ENCODE measurements around the gene SORCS3.

The SORCS3 gene

DNA sequence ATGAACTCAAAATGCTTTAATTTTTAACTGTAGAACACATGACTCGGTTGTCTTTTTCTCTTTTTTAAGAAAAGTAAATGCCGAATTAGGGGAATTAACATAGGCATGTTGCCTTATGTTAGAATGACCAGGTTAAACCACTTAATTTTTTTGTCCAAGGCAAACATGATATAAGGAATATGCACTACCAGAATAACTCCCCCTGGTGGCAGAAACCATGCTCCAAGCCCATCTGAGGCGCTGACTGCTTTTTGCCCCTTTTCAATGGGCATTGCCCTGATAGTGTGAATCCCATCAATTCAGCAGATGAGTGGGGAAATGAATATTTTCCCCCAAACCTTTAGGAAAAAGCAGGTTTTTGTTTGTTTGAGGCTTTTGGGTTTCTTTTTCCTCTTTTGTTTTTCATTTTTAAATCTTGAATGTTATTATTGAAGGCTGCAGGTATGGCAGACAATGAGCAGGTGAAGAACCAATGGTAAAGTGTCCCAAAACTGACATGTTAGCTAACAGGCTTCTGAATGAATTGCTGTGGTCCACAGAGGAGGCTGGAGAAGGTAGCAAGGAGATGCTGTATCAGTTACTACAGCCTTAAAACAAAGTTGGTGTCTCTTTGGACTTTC is 284.3 kb downstream of the SORCS3 start:
- DNase-seq: no peak

DNA sequence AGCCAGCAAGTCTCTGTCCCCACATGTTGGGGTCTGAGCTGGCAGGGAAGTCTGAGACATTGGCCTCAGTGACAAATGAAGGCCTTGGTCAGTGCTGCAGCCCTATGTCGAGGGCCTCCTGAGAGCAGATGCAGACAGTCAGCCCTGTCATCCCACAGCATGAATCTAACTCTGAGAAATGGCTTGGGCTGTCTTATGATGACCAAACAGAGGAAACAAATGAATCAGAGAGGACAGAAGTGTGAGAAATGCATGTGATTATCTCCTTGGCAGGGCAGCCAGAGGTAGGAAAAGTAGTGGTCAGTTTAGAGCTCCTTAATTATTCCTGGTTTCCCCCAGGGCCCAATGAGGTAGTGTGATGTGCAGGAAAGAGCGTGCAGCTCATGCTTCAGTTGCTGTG is 287.6 kb downstream of the SORCS3 start:
- DNase-seq: no peak

DNA sequence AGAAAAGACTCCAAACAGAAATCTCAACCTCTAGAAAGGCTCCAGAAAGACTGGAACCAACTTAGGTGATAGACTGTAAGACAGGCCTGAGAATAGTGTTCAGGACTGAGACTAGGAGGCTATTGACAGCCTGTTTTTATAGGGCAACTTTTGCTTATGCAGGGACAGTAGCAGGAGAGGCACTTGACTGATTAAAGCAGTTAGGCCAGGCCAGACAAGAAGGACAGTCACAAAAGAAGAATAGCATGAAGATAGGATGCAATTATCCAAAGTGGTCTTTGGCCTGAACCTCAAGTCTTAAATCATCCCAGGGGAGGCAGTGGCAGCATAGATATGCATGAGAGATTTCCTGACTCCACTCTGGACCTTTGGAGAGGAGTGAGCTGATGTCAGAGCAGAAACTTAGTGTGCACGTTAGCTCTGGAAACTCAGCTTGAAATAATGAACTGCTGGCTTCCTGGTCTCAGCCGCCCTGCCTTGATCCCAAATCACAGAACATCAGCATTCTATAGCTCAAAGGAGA is 290.6 kb downstream of the SORCS3 start:
- DNase-seq: no peak

DNA sequence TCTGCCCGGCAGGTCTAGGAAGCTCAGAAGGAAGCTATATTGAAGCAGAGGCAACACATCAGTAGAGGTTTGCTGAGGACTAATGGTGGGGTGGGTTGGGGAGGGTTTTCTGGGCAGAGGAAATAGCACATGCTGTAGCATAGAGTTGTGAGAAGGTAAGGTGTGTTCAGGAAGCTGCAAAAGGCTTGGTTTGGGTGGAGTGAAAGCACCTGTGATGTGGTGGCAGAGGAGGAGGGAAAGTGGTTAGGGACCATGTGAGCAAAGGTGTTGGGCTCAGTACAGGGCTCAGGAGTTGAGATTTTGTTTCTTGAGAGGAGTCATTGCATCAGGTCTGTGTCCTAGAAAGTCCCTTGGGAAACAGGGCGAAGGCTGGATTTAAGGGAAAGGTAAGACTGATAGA is 294.6 kb downstream of the SORCS3 start:
- no peak for DNase-seq

DNA sequence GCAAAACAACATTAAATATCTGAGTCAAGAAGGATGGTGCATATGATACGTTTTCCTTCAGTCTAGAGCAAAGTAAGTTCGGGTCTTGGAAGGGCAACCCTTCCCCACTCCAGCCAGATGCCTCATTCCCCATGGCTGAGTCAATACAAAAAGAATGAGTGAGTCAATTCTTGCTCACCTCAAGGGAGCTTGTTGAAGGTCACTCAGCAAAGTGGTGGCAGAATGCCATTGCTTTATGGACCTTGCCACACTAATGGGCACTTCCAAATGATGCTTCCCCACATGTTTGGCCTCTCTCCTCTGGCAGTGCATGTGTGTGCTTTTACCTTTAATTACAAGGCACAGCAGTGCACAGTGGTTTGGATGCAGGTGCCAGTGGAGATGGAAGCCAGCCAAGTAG is 296.5 kb downstream of the SORCS3 start:
- no peak for DNase-seq

DNA sequence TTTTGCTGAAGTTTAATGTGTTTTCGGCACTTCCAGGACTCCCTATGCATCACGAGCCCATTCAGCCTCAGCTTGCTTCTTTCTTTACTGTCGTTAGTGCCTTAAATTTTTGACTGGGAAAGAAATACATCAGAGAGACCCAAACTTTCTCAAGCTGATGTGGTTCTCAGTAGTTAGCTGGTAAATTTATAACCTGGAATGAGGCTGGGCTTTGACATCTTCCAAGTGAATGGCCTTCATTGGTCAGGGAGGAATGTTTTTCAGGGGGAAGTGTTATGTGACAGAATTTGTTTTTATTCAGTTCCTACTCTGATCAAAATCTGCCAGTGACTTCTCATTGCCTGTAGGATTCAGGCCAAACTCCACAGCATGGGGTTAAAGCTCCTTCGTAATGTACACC is 296.9 kb downstream of the SORCS3 start:
- no peak for DNase-seq

DNA sequence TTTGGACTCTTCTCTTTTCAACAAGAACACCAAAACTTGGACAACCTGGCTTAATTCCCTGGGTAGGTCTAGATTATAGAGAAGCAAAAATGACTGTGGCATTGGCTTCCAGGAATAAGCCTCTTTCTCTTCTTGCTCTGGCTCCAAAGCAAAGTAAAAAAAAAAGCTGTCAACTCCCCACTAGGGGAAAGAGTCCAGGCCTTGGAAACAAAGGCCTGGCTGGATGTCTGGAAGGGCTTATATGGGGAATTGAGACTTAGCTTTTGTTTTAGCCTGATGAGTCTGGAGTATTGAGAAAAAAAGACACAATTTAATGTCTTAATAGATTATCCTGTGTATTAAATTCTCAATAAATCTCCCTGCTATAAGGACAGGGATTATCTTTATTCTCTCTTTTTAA is 300.6 kb downstream of the SORCS3 start:
- DNase-seq: no peak

DNA sequence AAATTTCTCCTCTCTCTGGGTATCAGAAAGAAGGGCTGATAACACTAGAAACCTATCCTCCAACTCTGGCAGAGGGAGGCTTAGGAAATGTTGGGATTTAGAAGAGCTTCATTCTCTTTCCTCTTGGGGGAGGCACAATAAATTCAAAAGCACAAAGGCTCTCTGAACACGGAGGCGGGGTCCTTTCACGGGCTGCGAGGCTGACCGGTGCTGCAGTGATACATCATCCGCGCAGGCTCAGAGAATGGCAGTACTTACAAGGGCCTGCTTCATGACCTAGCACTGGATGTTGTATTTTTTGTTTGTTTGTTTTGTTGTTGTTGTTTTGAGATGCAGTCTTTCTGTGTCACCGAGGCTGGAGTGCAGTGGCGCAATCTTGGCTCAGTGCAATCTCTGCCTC is 306.2 kb downstream of the SORCS3 start:
- DNase-seq: no peak

DNA sequence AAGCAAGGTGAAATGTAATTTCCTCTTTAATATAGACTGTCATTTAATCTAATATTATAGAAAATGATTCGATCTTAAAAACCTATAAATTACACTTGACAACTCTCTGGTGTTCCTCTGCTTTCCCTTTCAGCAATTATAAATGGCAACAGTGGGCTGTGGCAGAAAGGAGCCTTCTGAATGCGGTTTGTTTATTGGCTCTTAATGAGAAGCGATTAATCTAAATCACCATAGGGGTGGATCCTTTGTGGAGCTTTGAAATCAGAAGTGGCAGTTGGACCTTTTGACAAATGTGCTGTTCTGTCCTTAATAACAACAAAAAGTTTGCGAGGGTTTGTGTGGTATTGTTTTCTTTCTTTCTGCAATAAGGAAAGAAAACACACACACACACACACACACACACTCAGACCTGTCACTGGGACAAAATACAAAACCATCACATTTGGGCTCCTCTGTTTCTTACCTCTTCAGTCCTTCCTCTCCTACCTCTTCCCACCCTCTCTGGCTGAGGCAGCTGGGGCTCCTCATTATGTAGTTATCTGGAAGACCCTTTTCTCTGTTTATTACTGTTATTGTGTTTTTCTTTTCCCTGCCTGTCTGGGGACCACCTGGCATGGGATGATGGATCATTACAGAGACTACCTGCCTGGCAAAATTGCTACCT is 316.2 kb downstream of the SORCS3 start:
- no peak for DNase-seq

DNA sequence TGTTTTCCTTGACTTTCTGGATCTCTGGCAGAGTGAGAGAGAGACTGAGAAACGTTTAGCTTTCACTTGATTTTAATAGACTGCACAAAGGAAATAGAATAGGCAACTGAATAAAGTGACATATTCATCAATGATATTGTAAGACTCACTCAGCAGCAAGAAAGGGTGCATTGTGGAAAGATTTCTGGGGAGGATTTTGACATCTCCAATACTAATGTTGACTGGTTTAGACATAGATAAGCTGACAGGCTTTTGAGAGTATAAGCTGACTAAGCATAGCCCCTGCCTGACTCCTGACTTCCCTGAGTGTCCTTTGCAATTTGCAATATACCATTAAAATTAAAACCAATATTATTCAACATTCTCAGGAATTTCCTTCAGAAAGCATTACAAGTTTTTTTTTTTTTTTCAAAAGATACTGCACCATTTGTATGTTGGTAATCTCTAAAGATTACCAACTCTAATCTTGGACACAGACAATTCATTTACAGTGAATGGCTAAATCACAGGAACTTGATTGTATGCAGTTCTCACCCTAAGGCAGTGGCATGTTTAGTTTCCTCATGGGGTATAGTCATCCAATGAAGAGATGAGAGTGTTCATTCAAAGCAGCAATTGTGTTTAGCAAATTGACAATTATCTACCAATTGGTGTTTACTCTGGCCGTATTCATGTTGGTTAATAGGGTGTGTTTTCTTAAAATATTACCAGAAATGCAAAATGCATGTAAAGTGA is 325.6 kb downstream of the SORCS3 start:
- no peak for DNase-seq

DNA sequence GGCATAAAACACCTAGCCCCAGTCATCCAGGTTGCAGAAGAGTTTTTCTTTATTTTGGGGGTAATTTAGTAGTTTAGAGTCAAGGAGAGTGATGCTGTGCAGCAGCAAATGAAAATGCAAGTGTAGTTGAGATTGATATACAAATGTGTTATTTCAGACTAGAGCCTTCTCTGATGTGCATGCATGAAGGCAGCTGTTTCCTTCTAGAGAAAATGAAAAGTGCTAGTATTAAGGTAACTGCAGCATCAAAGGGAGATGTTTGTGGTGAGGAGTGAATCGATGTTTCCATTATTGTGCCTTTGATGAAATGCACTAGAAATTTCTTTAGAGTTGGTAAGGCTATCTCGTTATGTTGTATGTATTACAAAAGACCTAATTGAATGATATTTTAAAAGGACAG is 339.3 kb downstream of the SORCS3 start:
- DNase-seq: no peak

DNA sequence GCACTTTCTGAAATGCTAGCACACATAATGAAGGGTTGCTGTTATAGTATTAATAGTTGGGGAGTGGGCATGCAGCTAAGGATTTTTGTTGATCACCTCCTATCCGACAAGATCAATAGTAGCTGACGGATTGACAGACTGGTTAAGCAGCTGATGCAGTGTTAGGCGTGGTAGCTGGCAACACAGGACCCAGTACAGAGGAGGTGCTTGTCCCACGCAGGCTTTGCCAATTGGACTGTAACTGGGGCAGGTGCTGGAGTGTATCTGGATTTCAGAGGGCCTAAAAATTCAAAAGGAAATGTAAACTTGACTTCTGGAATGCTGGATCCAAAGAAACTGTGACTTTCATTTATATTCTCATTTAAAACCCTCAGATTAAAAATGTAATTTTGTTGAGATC is 340.9 kb downstream of the SORCS3 start:
- no peak for DNase-seq

DNA sequence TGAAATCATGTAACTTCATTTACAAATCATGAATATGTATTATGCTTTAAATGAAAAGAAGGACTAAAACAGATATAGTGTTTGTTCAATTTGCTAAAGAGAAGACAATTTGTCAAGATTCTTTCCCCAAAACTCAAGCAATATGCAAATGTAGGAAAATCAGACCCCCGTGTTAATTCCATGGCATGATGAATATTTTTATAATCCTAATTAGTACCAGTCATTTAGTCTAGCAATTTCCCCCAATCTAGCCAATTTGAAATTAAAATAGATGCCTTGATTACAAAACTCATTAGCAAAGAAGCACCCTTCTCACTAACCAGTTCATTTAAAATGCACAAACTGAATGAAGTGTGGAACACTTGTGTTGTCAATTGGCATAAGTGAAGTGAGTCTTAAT is 347.6 kb downstream of the SORCS3 start:
- DNase-seq: no peak

DNA sequence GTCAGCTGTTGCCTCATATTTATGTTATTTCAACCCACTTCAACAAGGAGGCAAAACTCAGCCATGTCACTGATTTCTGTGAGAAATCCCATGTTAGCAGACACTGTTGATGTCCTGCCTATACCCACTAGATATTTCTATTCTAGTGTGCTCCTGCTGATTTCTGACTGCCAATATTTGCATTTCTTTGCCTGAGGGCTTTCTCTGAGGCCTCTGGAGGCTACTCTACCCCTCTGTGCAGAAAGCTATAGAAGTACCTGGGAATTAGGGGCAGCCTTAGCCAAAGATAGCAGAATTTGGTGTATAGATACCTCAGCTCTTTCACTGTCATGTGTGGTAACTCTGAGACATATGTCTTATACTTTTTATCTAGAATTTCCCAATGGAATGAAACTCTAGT is 348.8 kb downstream of the SORCS3 start:
- no peak for DNase-seq

DNA sequence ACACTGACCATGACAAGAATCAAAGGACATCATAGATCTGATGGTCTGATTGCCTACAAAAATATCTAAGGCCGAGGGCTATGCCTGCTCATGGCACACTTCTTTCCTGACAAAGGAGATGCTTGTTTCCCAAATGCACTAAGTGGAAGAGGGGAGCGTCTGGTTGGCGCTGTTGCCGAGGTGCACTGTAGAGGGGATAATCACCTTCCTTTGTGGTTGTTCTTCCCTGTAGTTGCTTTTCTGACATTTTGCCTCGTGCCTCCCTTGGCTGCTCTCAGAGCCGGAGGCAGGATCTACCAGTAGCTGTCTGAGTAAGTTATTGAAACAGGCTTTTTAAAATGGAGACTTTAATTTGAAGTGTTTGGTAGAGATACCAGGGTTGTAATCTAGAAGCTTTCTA is 352.0 kb downstream of the SORCS3 start:
- no peak for DNase-seq

DNA sequence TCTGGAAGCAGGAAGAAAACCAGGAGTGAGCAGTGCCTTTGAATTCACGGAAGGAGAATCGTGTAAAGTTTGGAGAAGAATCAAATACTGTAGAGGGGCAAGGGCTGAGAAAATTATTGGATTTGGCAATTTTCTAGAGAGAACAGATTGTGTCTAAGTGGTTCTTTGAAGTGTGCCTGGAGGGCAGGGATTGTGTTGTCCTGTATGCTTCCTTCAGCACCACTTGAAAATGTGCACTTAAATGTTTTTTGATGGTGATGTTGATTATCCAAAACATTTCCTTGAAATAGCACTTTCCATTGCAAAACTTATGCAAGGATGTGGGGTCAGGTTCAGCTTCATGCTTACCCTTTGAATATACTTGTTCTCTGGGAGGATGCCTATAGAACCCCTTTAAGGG is 360.2 kb downstream of the SORCS3 start:
- DNase-seq: no peak

DNA sequence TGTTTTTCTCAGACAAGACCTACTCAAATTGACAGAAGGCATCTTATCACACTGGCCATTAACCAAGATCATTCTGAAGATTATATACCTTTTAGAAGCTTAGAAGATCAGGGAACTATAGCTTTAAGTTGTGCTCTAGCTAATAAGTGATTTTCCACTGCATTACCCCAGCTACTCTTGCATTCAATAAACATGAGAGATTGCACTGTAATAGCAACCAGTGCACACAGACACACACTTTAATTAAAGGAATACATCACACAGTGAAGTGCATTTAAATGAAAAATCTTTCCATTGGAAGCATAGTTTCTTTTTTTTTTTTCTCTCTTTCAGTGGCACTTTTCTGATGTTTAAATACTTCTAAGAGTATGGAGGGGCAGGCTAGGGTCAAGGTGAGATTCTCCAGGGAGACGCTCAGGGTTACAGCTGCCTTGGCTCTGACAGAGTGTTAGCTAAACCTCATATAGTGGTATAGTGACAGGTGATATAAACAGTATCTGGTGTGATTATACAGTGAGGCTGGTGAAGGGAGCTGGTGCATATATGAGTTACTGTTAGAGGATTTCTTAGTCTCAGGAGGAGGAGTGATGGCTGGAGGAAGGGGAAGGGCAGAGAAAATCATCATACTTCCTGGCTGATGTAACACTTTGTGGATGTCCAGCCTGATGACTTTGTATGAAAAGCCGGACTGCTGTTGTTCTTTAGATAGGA is 369.5 kb downstream of the SORCS3 start:
- no peak for DNase-seq

DNA sequence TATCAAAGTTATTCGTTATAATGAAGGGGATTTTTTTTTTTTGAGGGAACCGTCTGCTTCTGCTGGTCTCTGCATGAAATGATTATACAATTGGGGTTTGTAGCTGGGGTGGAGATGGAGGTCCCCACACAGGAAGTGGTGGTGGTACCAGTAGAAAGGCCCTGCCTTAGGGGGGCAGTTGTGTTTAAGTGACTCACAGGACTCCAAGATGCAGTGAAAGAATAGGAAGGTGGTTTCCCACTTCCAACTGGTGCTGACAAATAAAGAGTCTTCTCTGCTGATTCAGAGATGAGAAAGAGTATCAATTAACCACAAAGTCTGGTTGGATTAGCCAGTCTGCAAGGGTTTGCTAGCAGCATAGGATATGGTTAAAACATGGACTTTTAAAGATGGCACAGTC is 376.0 kb downstream of the SORCS3 start:
- no peak for DNase-seq

DNA sequence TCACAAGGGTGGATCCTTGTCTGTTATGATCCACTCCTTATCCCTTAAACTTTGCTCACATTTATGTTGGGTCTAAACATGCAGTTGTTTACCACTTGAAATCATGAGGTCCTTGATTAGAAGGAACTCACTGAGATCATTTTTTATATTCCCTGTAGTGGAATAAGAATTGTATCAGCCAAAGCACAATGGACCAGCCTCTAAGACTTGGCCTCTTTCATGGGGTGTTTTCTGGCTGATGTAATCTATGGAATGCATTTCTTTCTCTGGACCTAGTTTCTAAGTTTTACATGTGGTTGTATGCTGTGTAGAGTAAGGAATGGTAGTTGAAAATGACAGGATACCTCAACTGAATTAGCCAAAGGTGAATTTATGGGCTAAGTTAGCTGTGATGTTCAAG is 376.6 kb downstream of the SORCS3 start:
- DNase-seq: no peak

DNA sequence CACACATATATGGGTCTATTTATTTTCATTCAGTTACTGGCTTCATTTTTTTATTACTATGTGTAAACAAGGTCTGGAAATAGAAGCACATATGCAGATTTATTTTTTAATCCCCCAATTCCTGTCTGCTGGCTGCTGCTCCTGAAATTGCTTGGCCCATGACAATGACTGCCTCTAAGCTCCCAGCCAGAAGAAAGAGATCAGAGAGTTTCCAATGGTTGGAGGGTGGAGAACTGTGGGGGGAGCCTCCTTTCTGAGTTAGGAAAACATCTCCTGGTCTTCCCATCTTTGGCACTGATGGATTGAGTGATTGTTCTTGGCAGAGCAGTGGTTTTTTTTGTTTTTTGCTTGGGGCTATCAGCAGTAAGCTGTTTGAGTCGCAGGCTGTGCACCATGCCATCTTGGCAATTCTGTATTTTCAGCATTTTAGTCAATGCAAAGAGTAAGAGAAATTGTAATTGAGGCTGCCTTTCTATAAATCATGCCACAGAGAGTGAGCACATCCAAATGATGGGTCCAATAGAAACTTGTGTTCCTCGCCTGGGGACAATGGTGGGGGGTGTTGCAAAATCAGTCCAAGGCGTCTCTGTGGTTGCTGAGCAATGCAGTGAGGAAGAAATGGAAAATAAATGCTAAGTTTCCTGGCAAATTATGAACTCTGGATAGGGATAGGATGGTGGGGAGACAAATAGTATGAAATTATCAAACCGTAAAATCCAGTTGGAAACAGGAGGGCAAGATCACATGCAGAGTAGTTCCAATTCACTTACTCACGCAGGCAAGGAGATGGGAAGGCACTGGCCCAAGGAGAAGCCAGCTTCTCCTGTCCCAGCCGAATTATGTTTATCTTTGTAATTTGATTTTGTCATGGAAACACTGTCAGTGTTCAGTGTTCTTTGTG is 382.4 kb downstream of the SORCS3 start:
- DNase-seq: no peak

DNA sequence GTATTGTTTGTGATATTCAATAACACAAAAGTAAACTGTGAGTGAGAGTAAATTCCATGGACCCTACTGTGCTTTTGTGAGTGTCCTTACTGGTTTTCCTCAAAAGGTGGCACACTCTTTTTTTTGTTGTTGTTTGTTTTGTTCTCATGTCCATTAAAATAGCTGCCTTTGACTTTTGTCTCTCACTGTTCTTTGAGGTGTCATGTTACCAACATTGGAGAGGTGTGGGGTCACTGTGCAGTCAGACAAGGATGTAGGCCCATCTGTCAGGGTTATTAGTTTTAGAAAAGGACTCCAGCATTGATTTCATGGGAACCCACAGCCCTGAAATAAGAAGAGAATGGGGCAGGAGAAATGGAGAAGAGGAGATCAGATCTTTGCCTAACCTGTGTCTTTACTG is 383.1 kb downstream of the SORCS3 start:
- no peak for DNase-seq

DNA sequence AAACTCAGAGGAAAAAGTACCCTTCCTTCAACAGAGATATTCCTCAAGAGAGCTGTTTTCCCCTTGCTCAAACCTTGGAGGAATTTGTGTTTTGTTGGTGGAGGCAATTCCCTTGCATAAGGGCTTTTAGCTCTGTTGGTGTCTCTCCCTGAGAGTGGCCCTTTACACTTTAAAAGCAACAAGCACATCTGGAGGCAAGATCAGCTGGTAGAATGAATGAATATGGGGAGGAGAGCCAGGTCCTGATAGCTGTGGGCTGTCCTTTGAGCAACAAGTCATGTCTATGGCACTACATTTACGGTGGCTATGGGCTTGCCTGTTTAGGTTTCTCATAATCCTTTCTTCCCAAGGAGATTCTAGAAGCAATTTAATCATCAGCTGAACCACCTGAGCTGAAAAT is 384.0 kb downstream of the SORCS3 start:
- no peak for DNase-seq

DNA sequence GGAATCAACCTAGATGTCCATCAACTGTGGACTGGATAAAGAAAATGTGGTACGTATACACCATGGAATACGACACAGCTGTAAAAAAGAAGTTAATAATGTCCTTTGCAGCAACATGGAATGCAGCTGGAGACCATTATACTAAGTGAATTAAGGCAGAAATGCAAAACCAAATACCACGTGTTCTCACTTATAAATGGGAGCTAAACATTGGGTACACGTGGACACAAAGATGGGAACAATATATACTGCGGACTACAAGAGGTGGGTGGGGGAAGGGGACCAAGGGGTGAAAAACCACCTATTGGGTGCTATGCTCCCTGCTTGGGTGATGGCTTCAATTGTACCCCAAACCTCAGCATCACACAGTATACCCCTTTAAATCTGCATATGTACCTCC is 385.5 kb downstream of the SORCS3 start:
- DNase-seq: no peak
